NCI-H69 (cell line): ENCODE measurements around the gene SDK2.

Source experiments
- DNase-seq: peaks from one replicate; lab custom pipeline; 2025; lab: John Stamatoyannopoulos, UW

The SDK2 gene

GRCh38 chr17:73586275-73586832 is 57.9 kb downstream of the SDK2 start:
- peak; percentile 92 for DNase-seq

GRCh38 chr17:73585583-73585982 is 58.7 kb downstream of the SDK2 start:
- DNase-seq = peak; percentile 27

- no peak for DNase-seq
These were observed 59.3 kb downstream of the SDK2 start for GRCh38 chr17:73584987-73585386.

- DNase-seq = no peak
These were observed 60.2 kb downstream of the SDK2 start for GRCh38 chr17:73584049-73584448.

GRCh38 chr17:73582821-73583220 is 61.4 kb downstream of the SDK2 start:
- no peak for DNase-seq

GRCh38 chr17:73582359-73582758 is 61.9 kb downstream of the SDK2 start:
- DNase-seq = peak; percentile 34

- DNase-seq = no peak
These were observed 62.9 kb downstream of the SDK2 start for GRCh38 chr17:73581379-73581778.

- DNase-seq = peak; percentile 24
These were observed 64.1 kb downstream of the SDK2 start for GRCh38 chr17:73580073-73580710.

- no peak for DNase-seq
These were observed 67.6 kb downstream of the SDK2 start for GRCh38 chr17:73576556-73577098.

- peak; percentile 17 for DNase-seq
These were observed 68.6 kb downstream of the SDK2 start for GRCh38 chr17:73575470-73576221.

GRCh38 chr17:73571511-73572130 is 72.6 kb downstream of the SDK2 start:
- DNase-seq = no peak

GRCh38 chr17:73569762-73570319 is 74.4 kb downstream of the SDK2 start:
- no peak for DNase-seq

GRCh38 chr17:73568934-73569333 is 75.3 kb downstream of the SDK2 start:
- no peak for DNase-seq

- DNase-seq = no peak
These were observed 77.1 kb downstream of the SDK2 start for GRCh38 chr17:73566905-73567782.

GRCh38 chr17:73564843-73565242 is 79.4 kb downstream of the SDK2 start:
- DNase-seq = peak; percentile 67

GRCh38 chr17:73562896-73563295 is 81.3 kb downstream of the SDK2 start:
- no peak for DNase-seq

- DNase-seq = no peak
These were observed 83.1 kb downstream of the SDK2 start for GRCh38 chr17:73561111-73561510.

GRCh38 chr17:73560661-73561060 is 83.6 kb downstream of the SDK2 start:
- peak; percentile 20 for DNase-seq

GRCh38 chr17:73559532-73559931 is 84.7 kb downstream of the SDK2 start:
- DNase-seq = no peak

GRCh38 chr17:73555199-73555960 is 88.9 kb downstream of the SDK2 start:
- no peak for DNase-seq

GRCh38 chr17:73554498-73554897 is 89.7 kb downstream of the SDK2 start:
- no peak for DNase-seq
